AG08396 (cell line): ENCODE data around the gene YTHDF1.

Source experiments
- DNase-seq: peaks from one replicate; pipeline ENCODE4 v3.0.0; 2012; ENCODE audit warnings: low spot score, mixed read lengths

The YTHDF1 gene

GRCh38 chr20:63208346-63208909 is 7.5 kb downstream of the YTHDF1 start:
- no peak for DNase-seq

- DNase-seq = no peak
Observed at GRCh38 chr20:63206878-63207277, 9.1 kb downstream of the YTHDF1 start.

GRCh38 chr20:63205896-63206295 is 10.0 kb downstream of the YTHDF1 start:
- DNase-seq = no peak

GRCh38 chr20:63204362-63204761 is 11.6 kb downstream of the YTHDF1 start:
- no peak for DNase-seq

GRCh38 chr20:63202811-63203526 is 13.0 kb downstream of the YTHDF1 start:
- no peak for DNase-seq

GRCh38 chr20:63202021-63202420 is 13.9 kb downstream of the YTHDF1 start:
- no peak for DNase-seq

- DNase-seq = no peak
Observed at GRCh38 chr20:63198606-63199005, 17.3 kb downstream of the YTHDF1 start.

GRCh38 chr20:63196768-63197470 is 19.0 kb downstream of the YTHDF1 start:
- DNase-seq = no peak

- DNase-seq = no peak
Observed at GRCh38 chr20:63194797-63195173, 21.1 kb downstream of the YTHDF1 start.

- no peak for DNase-seq
Observed at GRCh38 chr20:63194007-63194796, 21.7 kb downstream of the YTHDF1 start.

- no peak for DNase-seq
Observed at GRCh38 chr20:63192721-63193120, 23.2 kb downstream of the YTHDF1 start.

GRCh38 chr20:63191400-63191799 is 24.5 kb downstream of the YTHDF1 start:
- DNase-seq = no peak

GRCh38 chr20:63190828-63191227 is 25.1 kb downstream of the YTHDF1 start:
- DNase-seq = no peak

GRCh38 chr20:63189846-63190559 is 25.9 kb downstream of the YTHDF1 start:
- no peak for DNase-seq

GRCh38 chr20:63189322-63189642 is 26.6 kb downstream of the YTHDF1 start:
- no peak for DNase-seq

- no peak for DNase-seq
Observed at GRCh38 chr20:63188641-63189321, 27.1 kb downstream of the YTHDF1 start.

GRCh38 chr20:63188159-63188442 is 27.8 kb downstream of the YTHDF1 start:
- DNase-seq = no peak

GRCh38 chr20:63187338-63188158 is 28.4 kb downstream of the YTHDF1 start:
- no peak for DNase-seq

GRCh38 chr20:63186528-63187316 is 29.2 kb downstream of the YTHDF1 start:
- no peak for DNase-seq

GRCh38 chr20:63186084-63186483 is 29.8 kb downstream of the YTHDF1 start:
- no peak for DNase-seq
